Activated naive CD4-positive, alpha-beta T cell treated with anti-CD3 and anti-CD28 coated beads for 36 hours (primary cell): Measurements from ENCODE around the gene PIP5KL1. TPM values are rescaled to one million over a fixed set of nuclear protein-coding genes. Genes with fewer than 3 reads are reported as not detected.

Experiments used
- CTCF ChIA-PET: fragments of 350-600 bp; sonication (Branson Sonifier 250); formaldehyde crosslinking; loops from one replicate; lab custom pipeline; 2021; ENCODE audit warnings: antibody characterized with exemption; lab: Charles Lee
- DNase-seq: peaks from one replicate; pipeline ENCODE4 v3.0.0-alpha.2; 2020
- H3K27ac Mint-ChIP-seq: one replicate; pipeline ENCODE4 v1.8.0; 2021; ENCODE audit warnings: mild to moderate bottlenecking, mixed read lengths
- H3K27me3 Mint-ChIP-seq: one replicate; pipeline ENCODE4 v1.8.0; 2021; ENCODE audit warnings: low read depth, mixed read lengths
- H3K36me3 Mint-ChIP-seq: one replicate; pipeline ENCODE4 v1.8.0; 2021; ENCODE audit warnings: low read depth, mixed read lengths
- H3K4me1 Mint-ChIP-seq: one replicate; pipeline ENCODE4 v1.8.0; 2021; ENCODE audit warnings: low read depth, mixed read lengths
- H3K4me3 Mint-ChIP-seq: one replicate; pipeline ENCODE4 v1.8.0; 2021; ENCODE audit warnings: mild to moderate bottlenecking, moderate library complexity, mixed read lengths
- H3K9me3 Mint-ChIP-seq: one replicate; pipeline ENCODE4 v1.8.0; 2021; ENCODE audit warnings: mixed read lengths
- intact Hi-C: fragments of 100-400 bp; cut with micrococcal nuclease; formaldehyde crosslinking; loops from one replicate; pipeline ENCODE4 v1.15.1; 2023
- total RNA-seq, 2 experiments: library from RNA; stranded (reverse); gene quantifications; one replicate each; pipeline ENCODE4 v1.2.3, GENCODE V29; 2021

PIP5KL1 gene
- total RNA-seq, 2 experiments from 2014 or later: 1.1 to 1.8 TPM

DNA sequence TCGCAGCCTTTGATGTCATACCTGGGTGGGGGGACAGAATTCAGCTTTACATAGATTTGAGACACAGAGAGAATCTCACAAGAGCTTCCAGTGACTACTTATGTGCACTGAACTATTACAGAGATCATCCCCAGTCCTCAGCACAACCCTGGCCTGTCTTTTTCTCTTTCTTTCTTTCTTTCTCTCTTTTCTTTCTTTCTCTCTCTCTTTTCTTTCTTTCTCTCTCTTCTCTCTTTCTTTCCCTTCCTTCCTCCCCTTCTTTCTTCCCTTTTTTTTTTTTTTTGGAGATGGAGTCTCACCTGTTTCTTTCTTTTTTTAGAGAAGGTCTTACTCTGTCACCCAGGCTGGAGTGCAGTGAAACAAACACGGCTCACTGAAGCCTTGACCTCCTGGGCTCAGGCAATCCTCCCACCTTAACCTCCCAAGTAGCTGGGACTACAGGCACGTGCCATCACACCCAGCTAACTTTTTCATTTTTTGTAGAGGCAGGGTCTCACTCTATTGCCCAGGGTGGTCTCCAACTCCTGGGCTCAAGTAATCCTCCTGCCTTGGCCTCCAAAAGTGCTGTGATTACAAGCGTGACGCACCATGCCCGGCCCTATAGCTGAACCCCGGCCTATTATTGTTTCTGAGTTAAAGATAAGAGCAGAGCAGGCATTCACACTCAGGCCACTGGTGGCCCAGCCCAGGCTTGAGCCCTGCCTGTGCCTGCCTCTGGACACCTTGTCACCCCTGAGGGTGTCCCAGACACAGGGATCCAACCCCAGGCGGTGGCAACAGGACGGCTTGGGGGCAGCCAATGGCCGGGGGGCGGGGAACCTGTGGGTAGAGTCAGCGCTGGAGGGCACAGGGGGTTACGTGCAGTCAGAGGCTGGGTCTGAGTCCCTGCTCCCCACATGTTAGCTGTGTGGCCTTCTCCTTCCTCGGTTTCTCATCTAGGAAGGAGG is 4.3 kb downstream of the PIP5KL1 start:
- H3K9me3 Mint-ChIP-seq: no peaks in the 10 kb centered on the region
- peaks cover 7% of the 10 kb centered on the region for H3K27me3 Mint-ChIP-seq
- CTCF ChIA-PET: interaction anchor here (0.7 to 1.9 kb wide), 2 partner anchors 127 to 192 kb away, joined by 3 to 7 read pairs; partner anchors contain the start of gene TOR2A
- H3K4me1 Mint-ChIP-seq: peaks cover 23% of the 10 kb centered on the region
- intact Hi-C loops: no loop called here
- DNase-seq: no peak
- H3K4me3 Mint-ChIP-seq: peak overlapping the region; percentile 63
- no peak overlapping the region for H3K27ac Mint-ChIP-seq
- no peaks in the 10 kb centered on the region for H3K36me3 Mint-ChIP-seq

DNA sequence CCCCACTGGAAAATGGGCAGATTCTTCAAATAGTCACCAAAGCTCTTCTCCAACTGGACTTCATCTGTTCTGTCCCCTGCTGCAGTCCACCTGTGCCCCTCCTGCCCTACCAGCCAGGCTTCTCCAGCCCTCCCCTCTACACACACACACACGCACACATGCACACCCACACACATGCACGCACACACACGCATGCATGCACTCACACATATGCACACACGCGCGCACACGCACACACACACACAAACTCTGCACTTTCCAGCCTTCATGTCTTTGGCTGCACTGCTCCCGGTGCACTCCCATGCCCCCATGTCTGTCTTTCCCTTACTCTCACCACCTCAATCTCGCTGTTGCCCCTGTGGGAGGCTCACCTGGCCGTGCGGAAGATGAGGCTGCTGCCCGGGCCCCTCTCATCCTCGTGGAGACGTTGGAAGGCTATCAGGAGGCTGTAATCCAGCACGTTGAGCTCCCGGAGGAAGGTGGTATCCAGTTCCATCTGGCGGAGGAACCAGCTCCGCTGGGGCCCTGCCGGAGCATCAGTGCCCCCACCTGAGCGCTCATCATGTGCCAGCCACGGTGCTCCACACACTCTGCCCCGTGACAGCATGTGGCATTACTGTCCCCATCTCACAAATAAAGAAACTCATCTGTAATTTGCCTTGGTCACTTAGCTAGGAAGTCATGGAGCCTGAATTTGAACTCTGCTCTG is 5.7 kb downstream of the PIP5KL1 start:
- Mint-ChIP-seq H3K27me3 (peaks cover 7% of the 10 kb centered on the region), H3K27ac (peak overlapping the region; percentile 64), H3K4me1 (peaks cover 18% of the 10 kb centered on the region), H3K4me3 (no peak overlapping the region), H3K9me3 (no peaks in the 10 kb centered on the region), H3K36me3 (no peaks in the 10 kb centered on the region)
- CTCF ChIA-PET: interaction anchor here (0.7 to 1.9 kb wide), 3 partner anchors 18 to 190 kb away, joined by 3 to 7 read pairs (median 3); partner anchors contain the start of gene TOR2A
- DNase-seq: no peak
- intact Hi-C loops: loop anchor here (5.0 kb wide), 1 partner anchor 423 kb away; no protein-coding TSS in a partner anchor

DNA sequence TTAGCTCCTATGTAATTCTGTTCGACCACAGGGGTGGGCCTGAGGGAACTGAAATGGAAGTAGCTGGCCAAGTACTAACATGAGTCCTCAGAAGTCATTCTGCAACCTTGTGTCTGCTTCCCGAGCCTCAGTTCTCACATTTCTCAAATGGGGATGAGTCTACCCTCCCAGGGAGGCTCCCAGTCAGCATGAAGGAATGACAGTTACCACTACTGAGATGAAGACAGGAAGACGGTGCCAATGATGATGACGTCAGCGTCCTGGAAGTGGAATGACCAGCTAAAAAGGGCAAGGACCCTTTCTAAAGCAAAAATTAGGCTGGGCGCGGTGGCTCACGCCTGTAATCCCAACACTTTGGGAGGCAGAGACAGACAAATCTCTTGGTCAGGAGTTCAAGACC is 6.8 kb downstream of the PIP5KL1 start:
- H3K4me1 Mint-ChIP-seq: peaks cover 22% of the 10 kb centered on the region
- H3K4me3 Mint-ChIP-seq: no peak overlapping the region
- intact Hi-C loops: loop anchor here (5.0 kb wide), 1 partner anchor 421 kb away; no protein-coding TSS in a partner anchor
- DNase-seq: no peak
- no peaks in the 10 kb centered on the region for H3K36me3 Mint-ChIP-seq
- no peak overlapping the region for H3K27ac Mint-ChIP-seq
- CTCF ChIA-PET: interaction anchor here (0.7 to 3.8 kb wide), 3 partner anchors 38 to 189 kb away, joined by 3 to 20 read pairs (median 3); partner anchors contain the start of gene TOR2A
- peaks cover 6% of the 10 kb centered on the region for H3K27me3 Mint-ChIP-seq
- no peaks in the 10 kb centered on the region for H3K9me3 Mint-ChIP-seq

DNA sequence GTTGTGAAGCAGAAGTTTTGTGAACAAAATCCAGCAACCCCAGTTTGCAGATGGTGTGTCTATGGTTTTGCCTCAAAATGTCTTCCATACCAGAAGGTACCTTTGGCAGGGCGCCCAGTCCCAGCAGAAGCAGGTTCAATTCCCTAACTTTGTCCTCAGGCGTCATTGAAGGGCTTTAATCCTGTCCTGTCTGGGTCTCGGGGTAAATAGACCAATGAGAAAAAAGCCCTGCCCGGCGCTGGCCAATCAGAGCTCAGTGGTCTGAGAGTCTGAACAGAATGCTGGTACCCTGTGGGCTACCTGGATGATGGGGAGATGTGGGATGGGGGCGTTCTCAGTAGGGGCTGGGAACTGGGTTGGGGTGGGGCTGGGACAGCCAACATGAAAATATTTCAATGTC is 7.5 kb downstream of the PIP5KL1 start:
- Mint-ChIP-seq H3K4me1 (peaks cover 26% of the 10 kb centered on the region), H3K9me3 (no peaks in the 10 kb centered on the region), H3K27me3 (peaks cover 2% of the 10 kb centered on the region), H3K4me3 (no peak overlapping the region), H3K27ac (no peak overlapping the region), H3K36me3 (no peaks in the 10 kb centered on the region)
- DNase-seq: no peak
- intact Hi-C loops: loop anchor here (5.0 kb wide), 1 partner anchor 421 kb away; no protein-coding TSS in a partner anchor
- CTCF ChIA-PET: interaction anchor here (0.8 to 3.8 kb wide), 5 partner anchors 10 to 188 kb away, joined by 3 to 20 read pairs (median 4); partner anchors contain the start of gene TOR2A

DNA sequence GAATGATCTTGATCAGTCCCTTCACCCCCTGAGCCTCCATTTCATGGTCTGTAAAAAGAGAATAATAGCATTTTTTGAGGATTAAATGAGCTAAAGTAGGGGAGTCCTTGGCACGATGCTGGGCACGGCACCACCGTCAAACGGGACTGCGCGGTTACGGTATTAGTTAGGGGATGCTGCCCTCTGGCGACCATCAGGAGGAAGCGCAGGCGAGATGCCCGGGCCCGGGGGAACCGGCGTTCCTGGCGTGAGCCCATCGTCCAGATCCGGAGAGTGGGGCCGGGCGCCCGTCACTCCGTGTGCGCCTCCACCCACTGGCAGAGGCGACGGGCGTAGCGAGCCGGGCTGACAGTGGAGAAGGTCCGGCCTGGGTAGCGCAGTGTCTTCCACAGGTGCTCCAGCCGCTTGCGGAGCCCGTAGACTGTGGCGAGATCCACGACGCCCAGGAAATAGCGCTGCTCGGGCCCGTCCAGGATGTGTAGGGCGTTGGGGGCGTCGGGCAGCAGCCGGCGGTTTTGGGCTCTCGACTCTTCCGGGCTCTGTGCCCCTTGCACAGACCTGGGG is 8.9 kb downstream of the PIP5KL1 start:
- Mint-ChIP-seq H3K4me3 (peak overlapping the region; percentile 29), H3K4me1 (peaks cover 30% of the 10 kb centered on the region), H3K36me3 (no peaks in the 10 kb centered on the region), H3K27me3 (peaks cover 2% of the 10 kb centered on the region), H3K9me3 (no peaks in the 10 kb centered on the region), H3K27ac (no peak overlapping the region)
- peak; percentile 83 for DNase-seq
- CTCF ChIA-PET: interaction anchor here (0.6 to 7.9 kb wide), 35 partner anchors 8 to 393 kb away, joined by 3 to 56 read pairs (median 4); partner anchors contain the start of genes DPM2, PIP5KL1 and TOR2A
- intact Hi-C loops: loop anchor here (1.0 to 5.0 kb wide), 5 partner anchors 51 to 419 kb away; partner anchors contain the start of genes CDK9 and TOR2A

DNA sequence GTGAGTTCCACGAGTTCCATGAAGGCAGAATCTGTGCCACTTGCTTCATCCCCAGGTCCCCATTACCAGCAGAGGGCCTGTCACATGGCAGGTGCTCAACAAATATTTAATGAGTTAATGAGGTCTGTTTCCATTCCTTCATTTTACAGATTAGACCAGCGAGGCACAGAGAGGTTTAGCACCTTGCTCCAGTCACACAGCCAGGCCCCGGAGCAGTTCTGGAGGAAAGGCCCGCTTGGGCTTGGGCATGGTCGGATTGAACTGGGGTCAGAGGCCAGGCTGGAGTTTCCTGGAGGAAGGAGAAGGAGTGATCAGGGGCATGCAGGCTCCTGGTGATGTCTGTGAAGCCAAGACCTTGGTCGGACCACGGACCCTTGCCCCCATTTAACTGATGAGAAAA is 9.8 kb downstream of the PIP5KL1 start:
- peaks cover 33% of the 10 kb centered on the region for H3K4me1 Mint-ChIP-seq
- H3K27ac Mint-ChIP-seq: no peak overlapping the region
- H3K27me3 Mint-ChIP-seq: peaks cover 2% of the 10 kb centered on the region
- H3K36me3 Mint-ChIP-seq: no peaks in the 10 kb centered on the region
- H3K9me3 Mint-ChIP-seq: no peaks in the 10 kb centered on the region
- CTCF ChIA-PET: interaction anchor here (0.6 to 7.9 kb wide), 33 partner anchors 9 to 393 kb away, joined by 3 to 56 read pairs (median 4); partner anchors contain the start of genes DPM2, PIP5KL1 and TOR2A
- intact Hi-C loops: loop anchor here (1.0 to 5.0 kb wide), 5 partner anchors 50 to 418 kb away; partner anchors contain the start of genes CDK9 and TOR2A
- H3K4me3 Mint-ChIP-seq: no peak overlapping the region
- DNase-seq: no peak

DNA sequence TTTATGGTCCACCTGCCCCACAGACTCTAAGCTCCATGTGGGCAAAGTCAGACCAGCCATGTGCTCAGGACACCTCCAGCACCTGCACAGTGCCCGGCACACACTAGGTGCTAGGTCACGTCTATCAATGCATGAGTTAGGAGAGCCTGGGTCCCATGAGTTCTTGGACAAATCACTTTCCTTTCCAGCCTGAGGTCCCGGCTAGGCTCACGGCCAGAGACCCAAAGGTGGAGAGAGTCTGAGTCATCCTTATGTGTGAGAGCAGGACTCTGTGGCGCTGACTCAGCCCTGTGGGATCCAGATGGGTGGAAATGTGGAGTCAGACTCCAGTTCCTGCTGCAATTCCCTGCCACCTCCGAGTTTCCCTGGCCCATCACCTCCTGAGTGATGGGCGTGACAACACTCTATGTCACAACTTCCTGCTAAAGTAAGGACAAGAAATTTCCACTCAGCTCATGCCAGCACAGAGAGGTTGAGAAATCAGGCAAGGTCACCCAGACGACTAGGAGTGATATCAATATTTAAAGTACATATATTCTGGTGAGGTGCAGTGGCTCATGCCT is 11.2 kb downstream of the PIP5KL1 start:
- DNase-seq: no peak
- Mint-ChIP-seq H3K36me3 (no peaks in the 10 kb centered on the region), H3K4me1 (peaks cover 40% of the 10 kb centered on the region), H3K9me3 (no peaks in the 10 kb centered on the region), H3K27ac (no peak overlapping the region), H3K27me3 (no peaks in the 10 kb centered on the region), H3K4me3 (no peak overlapping the region)
- CTCF ChIA-PET: interaction anchor here (1.1 to 7.9 kb wide), 6 partner anchors 19 to 184 kb away, joined by 3 to 56 read pairs (median 3); partner anchors contain the start of gene TOR2A
- intact Hi-C loops: loop anchor here (5.0 kb wide), 2 partner anchors 37 to 307 kb away; partner anchors contain the start of gene STXBP1

DNA sequence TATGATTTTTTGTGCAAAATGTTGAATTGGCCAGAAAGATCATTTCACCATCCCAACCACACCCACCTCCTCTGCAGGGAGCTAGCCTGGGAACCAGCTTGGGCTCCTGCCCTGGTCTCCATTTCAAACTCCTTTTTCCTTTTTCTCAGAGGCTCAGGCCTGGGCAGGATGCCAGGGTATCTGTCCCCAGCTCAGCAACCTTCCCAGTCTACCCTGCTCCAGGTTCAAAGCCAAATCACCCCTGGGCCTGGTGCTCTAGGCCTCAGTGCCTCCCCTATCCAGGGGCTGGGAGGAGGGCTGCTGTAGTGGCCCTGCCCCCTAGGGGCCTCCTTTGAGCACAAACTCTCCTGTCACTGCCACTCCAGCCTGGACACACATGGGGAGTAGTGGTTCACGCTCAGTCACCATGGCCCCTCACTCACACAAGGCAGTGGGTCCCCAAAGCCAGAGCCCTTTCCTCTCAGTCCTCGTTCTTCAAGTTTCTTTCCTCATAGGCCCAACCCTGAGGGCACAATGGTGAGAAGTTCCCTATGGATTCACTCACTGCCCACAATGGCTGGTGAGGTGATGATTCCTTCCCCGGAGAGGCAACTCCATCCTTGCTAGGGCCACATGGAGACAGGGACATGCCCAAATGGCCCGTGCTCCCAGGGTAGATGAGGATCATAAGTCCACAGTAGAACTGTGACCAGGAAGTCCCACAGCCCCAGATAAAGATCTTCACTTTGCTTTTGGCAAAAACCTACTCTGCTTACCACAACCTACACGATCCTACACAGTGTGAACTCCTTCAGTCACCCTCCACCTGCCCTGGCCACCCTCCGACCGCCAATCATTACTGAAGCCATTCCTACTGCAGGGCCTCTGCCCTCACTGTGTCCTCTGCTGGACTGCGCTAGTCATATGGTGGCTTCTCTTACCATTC is 12.1 kb downstream of the PIP5KL1 start:
- intact Hi-C loops: loop anchor here (5.0 kb wide), 2 partner anchors 36 to 306 kb away; partner anchors contain the start of gene STXBP1
- peaks cover 44% of the 10 kb centered on the region for H3K4me1 Mint-ChIP-seq
- CTCF ChIA-PET: interaction anchor here (0.6 to 7.9 kb wide), 8 partner anchors 11 to 183 kb away, joined by 3 to 56 read pairs (median 3); partner anchors contain the start of genes CDK9 and TOR2A
- no peaks in the 10 kb centered on the region for H3K9me3 Mint-ChIP-seq
- H3K27me3 Mint-ChIP-seq: no peaks in the 10 kb centered on the region
- H3K4me3 Mint-ChIP-seq: peak overlapping the region; percentile 12
- no peak for DNase-seq
- no peak overlapping the region for H3K27ac Mint-ChIP-seq
- H3K36me3 Mint-ChIP-seq: peaks cover 4% of the 10 kb centered on the region

DNA sequence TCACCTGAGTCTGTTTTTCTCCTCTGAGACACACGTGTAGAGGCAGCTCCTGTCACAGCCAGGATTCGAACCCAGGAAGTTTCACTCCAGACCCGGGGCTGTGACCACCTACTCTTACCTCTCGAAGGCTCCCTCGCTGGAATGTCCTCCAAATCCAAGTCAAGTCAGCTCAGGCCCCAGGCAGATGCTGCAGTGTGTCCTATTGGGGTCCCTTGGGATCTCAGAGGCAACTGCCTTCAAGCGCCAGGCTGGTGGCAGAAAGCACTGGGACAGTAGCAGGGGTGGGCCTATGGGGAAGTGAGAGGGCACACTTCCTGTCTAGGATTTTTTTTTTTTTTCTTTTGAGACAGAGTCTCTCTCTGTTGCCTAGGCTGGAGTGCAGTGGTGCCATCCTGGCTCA is 13.0 kb downstream of the PIP5KL1 start:
- Mint-ChIP-seq H3K27ac (no peak overlapping the region), H3K9me3 (no peaks in the 10 kb centered on the region), H3K4me1 (peaks cover 48% of the 10 kb centered on the region)

More for the DNA sequence above, 13.0 kb downstream of the PIP5KL1 start:
- Mint-ChIP-seq H3K27me3 (no peaks in the 10 kb centered on the region), H3K36me3 (peaks cover 6% of the 10 kb centered on the region), H3K4me3 (peak overlapping the region; percentile 44)
- intact Hi-C loops: loop anchor here (1.0 to 5.0 kb wide), 8 partner anchors 11 to 305 kb away; partner anchors contain the start of genes FPGS, PIP5KL1 and STXBP1
- CTCF ChIA-PET: interaction anchor here (0.6 to 7.9 kb wide), 8 partner anchors 12 to 183 kb away, joined by 3 to 56 read pairs (median 3); partner anchors contain the start of genes CDK9 and TOR2A
- no peak for DNase-seq
